GM19328 (cell line): Measurements from ENCODE around the gene KCNMB3.
A peak's percentile ranks its signal among the peaks of the same experiment; 100 is the strongest.
"Not testable (repeated sequence)": the region's sequence is repeated elsewhere in the genome, so short reads cannot be mapped to it uniquely, and the experiment has no call there.

Experiments
- ATAC-seq: cut with Tn5 transposase; IDR thresholded peaks from one replicate; pipeline ENCODE4 v1.9.1; 2021; ENCODE audit warnings: mild to moderate bottlenecking, moderate library complexity; ENCODE audit not compliant: unreplicated experiment

KCNMB3 gene

DNA sequence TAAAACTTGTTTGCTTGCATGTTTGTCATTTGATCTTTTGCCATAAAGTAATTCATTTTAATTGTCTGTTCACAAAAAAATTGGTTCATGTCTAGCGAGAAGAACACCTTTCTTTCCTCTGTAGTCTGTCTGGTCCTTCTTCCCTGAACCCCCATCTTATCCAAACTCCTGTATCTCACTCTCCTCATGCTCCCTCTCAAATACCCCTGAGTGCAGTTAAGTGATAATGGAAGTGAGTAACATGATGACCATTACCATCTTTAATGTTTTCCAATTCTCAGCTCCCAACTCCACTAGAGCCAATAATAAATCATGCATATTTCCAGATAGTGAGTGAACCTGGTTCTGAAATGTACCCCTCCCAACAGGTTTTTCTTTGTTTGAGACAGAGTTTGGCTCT lies 14.2 kb upstream of the KCNMB3 start:
- no peak for ATAC-seq

DNA sequence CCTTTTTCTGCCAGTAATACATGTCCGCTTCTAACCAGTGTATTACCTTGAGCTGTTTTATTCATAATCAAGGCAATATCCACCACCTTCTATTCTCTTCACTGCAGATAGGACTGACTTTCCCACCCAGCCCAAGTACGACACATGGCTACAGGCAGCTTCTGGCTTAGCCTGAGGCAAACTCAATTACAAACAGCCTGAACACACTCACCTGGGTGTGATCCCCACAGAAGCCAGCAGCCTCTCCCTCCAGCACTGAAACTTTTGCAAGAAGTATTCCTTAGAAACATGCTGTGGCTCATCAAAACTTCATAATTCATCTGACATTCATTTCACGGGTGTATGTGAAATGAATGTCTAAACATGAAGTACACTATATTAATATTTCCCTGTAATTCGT lies 13.5 kb upstream of the KCNMB3 start:
- no peak for ATAC-seq

- no peak for ATAC-seq
Observed at GRCh38 chr3:179263134-179263533, 12.2 kb upstream of the KCNMB3 start.

DNA sequence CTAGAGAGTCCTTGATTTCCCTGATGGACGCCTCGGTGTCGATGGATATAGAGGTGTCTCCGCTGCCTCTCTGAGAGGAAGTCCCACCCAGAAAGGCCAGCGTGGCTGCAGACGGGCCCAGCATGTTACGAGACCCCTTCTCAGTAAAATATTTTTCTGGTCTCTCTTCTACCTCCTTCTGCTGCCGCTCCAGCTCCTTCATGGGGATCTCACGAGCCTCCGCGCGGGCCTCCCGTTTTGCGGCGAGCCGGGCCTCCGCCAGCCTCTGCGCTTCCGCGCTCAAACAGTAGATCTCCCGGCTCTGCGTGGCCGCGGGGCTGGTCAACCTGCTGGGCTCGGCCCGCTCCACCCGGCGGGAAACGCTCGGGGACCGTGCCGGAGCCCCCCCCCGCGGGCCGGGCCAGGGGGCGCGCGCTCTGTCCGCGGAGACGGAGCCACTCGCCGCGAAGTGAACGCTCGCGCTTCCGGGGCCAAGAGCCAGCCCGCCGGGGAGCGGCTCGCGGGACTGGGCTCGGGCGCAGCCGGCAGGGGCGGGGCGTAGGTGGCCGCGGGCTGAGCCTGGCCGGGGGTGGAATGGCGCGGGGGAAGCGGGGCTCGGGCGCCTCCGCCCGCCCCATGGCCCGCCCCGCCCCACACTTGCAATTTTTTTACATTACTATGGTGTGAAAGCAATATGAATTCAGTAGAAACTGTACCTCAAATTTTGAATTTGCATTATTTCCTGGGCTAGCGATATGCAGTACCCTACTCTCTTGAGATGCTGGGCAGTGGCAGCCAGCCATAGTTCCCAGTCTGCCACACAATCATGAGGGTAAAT lies 10.2 kb upstream of the KCNMB3 start:
- ATAC-seq = peak; percentile 85

DNA sequence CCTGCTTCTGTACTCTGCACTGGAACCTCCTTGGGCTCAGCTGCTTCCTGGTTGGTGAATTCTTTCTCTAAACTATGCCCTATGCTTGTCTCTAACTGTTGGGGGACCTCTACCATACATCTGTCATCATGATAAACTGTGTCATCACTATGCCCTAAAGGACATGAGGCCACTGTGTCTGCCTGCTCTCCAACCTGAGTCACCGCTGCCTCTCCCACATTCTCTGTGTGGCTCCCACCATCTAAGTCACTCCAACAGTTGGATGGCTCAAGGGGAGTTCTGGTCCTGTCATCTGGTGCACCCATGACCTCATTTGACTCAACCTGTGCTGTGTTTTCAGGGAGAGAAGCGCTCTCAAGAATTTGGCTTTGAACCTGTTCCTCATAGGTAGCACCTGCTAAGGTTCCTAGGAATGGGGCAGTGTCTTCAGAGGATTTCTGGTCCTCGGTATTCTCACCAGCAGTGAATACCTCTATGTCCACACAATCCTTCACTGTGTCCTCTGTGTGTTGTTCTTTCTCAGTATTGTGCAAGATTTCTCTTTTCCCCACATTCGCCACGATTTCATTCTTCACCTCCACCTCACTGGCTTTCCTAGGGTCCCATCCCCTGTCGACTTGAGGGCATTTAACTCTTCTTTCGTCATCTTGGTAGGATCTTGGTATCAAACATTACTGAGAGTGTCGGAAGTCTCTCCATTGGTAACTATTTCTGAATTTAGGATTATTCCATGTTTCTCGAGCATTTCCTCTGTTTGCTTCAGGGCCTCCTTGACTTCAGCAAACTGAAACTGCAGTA lies 9.2 kb upstream of the KCNMB3 start:
- not testable (repeated sequence) for ATAC-seq

DNA sequence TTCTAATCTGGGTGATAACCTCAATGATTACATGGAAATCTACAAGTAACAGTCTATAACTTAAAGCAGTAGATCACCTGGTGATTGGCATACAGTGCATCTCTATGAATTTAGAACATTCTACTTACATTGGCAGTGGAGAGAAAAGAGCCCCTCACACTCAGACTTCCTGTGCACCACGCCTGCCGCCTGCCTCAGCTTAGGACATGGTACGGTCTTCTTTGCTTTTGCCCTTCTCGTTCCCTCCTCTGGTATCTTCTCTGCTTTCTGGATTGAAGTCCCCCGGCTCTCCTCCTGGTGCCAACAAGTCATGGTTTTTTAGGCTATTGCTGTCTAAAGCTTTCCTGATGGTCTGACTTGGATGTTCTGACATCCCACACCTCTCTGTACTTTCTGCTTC lies 7.9 kb upstream of the KCNMB3 start:
- ATAC-seq = no peak

DNA sequence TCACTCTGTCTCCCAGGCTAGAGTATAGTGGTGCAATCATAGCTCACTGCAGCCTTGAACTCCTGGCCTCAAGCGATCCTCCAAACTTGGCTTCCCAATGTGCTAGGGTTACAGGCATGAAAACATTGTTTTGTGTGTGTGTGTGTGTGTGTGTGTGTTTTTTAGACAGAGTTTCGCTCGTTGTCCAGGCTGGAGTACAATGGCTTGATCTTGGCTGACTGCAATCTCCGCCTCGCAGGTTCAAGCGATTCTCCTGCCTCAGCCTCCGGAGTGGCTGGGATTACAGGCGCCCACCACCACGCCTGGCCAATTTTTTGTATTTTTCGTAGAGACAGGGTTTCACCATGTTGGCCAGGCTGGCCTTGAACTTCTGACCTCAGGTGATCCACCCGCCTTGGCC lies 6.8 kb upstream of the KCNMB3 start:
- ATAC-seq = not testable (repeated sequence)

DNA sequence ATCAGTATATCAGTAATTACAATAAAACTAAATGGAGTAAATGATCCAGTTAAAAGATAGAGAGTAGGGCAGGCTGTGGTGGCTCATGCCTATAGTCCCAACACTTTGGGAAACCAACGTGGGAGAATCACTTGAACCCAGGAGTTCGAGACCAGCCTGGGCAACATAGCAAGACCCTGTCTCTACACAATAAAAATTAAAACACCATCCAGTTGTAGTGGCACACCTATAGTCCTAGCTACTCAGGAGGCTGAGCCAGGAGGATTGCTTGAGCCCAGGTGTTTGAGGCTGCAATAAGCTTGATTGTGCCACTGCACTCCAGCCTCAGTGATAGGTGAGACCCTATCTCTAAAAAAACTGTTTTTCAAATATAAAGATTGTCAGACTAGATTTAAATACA lies 5.9 kb upstream of the KCNMB3 start:
- ATAC-seq = no peak

- no peak for ATAC-seq
Observed at GRCh38 chr3:179247289-179248015, 3.5 kb downstream of the KCNMB3 start.

DNA sequence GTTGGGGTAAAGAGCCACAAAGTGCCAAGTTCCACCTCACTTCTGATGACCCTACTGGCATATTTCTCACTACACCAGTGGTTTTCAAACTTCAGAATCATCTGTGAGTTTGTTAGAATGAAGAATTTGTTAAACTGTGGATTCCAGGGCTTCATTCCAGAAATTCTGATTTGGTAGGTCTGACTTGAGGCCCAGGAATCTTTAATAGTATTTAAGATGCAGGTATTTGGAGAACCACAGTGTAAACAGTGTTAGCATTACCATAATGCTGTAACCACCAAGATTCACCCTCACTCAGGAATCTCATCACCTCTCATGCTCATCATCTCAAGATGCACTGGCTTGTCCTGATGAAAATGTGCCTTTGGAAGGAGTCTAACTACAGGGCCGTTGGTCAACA lies 6.0 kb downstream of the KCNMB3 start:
- no peak for ATAC-seq

- ATAC-seq = not testable (repeated sequence)
Observed at GRCh38 chr3:179242859-179243258, 8.1 kb downstream of the KCNMB3 start.

DNA sequence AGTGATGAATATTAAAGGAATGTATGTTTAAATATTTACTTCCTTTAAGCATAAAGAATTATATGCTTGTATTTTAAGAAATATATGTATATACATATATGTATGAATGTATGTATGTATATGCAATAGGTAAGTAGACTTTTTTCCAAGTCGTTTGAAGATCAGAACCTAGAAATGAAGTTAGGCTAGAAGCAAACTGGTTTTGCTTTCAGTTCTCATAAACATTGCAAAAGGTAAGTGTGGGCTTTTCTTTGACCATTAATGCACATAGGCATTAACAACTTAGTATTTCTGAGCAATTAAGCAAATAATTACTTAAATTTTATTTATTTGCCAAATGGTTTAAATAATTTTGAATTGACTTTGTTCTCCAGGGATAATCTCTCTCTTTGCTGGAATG lies 10.6 kb downstream of the KCNMB3 start:
- ATAC-seq = not testable (repeated sequence)

GRCh38 chr3:179236669-179237301 lies 14.1 kb downstream of the KCNMB3 start:
- no peak for ATAC-seq

DNA sequence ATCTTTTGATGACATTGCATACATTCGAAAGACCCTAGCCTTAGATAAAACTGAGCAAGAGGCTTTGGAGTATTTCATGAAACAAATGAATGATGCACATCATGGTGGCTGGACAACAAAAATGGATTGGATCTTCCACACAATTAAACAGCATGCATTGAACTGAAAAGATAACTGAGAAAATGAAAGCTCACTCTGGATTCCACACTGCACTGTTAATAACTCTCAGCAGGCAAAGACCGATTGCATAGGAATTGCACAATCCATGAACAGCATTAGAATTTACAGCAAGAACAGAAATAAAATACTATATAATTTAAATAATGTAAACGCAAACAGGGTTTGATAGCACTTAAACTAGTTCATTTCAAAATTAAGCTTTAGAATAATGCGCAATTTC lies 16.7 kb downstream of the KCNMB3 start:
- no peak for ATAC-seq

DNA sequence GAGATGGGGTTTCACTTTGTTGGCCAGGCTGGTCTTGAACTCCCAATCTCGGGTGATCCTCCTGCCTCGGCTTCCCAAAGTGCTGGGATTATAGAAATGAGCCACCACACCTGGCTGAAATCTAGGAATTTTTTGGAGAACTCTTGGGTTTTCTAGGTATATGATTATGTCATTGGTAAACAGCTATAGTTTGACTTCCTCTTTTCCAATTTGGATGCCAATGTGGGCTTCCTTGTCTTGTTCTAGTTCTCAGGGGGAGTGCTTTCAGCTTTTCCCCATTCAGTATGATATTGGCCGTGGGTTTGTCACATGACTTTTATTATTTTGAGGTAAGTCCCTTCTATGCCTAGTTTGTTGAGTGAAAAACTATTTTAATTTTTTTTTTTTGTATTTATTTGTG lies 17.9 kb downstream of the KCNMB3 start:
- ATAC-seq = no peak

DNA sequence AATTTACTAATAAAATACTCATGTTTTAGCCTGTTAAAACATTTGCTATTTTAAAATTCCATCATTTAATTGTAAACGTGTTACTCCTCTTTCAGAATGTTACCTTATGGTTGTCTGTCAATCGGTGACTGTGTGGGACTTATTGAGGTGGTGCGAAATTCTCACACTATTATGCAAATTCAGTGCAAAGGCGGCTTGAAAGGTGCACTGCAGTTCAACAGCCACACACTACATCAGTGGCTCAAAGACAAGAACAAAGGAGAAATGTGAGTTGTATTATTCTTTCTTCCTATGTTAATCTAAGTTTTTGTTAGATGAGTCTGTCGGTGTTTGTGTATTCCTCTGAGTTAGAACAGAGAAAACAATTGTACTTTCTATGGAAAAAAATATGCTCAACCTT lies 21.7 kb downstream of the KCNMB3 start:
- ATAC-seq = no peak

GRCh38 chr3:179227349-179227748 lies 23.6 kb downstream of the KCNMB3 start:
- ATAC-seq = no peak

- no peak for ATAC-seq
Observed at GRCh38 chr3:179224584-179224983, 26.3 kb downstream of the KCNMB3 start.

GRCh38 chr3:179223548-179223947 lies 27.4 kb downstream of the KCNMB3 start:
- ATAC-seq = no peak

- not testable (repeated sequence) for ATAC-seq
Observed at GRCh38 chr3:179218213-179218612, 32.7 kb downstream of the KCNMB3 start.

GRCh38 chr3:179215550-179215949 lies 35.4 kb downstream of the KCNMB3 start:
- not testable (repeated sequence) for ATAC-seq
